M059J (cell line): ENCODE measurements around the gene DNAH9. TPM values are rescaled to one million over a fixed set of nuclear protein-coding genes. Genes with fewer than 3 reads are reported as not detected.

Experiments
- DNase-seq: peaks from one replicate; pipeline ENCODE4 v3.0.0-alpha.2; 2012; ENCODE audit warnings: low read depth
- total RNA-seq: library from RNA; depleted of rRNA; stranded (reverse); fragments of >200 nt; shearing (Covaris generic); gene quantifications from 2 replicates; pipeline ENCODE4 v1.2.3, GENCODE V29; 2014

Gene DNAH9
- total RNA-seq, 1 experiment from 2014 or later: not detected

DNA sequence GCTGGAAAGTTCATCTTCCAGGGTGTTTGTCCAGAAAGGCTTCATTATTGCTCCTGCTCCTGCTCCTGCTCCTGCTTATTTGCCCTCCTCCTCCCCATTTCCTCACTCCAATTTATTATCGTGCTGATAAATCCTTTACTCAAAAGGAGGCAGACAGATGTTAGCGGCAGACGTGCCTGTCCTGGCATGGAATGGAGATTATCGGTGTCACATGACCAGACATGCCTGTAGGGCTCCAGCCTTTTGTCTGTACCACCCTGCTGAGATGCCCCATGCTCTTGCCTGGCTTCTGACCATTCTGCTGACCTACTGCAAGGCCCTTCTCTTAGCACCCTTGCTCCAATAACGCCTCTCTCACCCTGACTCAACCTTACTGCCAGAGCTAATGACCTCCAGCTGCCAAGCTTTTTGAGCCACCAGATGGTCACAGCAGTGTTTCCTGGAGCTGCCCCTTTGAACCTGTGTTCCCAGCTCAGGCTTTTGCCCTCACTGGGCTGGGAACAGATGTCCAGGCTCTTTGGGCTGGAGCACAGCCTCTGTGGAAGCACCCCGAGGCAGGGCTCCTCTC lies 12.8 kb downstream of the DNAH9 start:
- no peak for DNase-seq

DNA sequence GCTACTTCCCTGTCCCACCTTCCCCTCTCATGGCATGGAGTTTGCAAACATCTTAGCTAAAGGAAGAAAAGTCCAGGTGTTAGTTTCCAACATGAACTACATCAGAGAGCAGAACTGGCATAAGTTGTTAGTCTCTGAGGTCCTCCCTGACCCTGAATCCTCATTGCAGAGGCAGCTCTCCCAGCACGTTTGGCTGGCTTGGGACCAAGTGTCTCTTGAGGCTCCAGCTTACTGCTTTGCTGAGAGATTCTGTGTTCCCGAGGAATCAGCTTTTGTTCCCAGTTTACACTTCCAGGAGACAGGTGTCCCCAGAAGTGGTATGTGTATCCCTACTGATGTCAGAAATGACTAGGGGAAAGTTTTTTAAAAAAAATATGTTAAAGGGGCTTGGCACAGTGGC lies 14.7 kb downstream of the DNAH9 start:
- DNase-seq: no peak

DNA sequence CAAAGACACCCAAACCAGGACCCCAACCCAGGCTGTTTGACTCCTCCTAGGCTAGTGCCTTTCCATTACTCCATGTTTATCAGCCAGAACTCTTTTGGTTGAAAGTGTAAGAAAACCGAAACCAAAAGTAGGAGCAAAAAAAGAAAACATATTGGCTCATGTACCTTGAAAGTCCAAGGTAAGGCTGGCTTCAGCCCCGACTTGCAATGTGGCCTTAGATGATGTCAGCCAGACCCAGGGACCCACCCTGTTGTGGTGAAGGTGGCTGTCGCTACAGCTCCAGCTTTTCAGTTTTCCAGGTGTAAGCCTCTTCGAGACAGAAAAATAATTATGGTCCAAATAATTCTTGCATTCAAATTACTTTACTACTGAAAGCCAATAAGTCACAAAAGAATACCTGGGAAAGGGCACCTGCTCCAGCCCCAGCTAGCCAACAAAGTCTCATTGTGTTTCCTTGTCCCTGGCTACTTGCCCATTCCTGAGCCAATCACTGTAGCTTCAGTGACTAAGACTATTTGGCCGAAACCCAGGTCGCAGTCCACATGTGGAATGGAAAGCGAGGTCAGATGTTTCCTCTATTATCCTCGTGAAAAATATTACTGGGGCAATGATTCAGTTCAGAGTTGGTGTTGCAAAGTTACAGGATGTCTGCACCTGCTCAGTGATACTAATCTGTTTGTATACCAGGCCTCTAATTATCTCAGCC lies 20.7 kb downstream of the DNAH9 start:
- DNase-seq: peak; percentile 39

DNA sequence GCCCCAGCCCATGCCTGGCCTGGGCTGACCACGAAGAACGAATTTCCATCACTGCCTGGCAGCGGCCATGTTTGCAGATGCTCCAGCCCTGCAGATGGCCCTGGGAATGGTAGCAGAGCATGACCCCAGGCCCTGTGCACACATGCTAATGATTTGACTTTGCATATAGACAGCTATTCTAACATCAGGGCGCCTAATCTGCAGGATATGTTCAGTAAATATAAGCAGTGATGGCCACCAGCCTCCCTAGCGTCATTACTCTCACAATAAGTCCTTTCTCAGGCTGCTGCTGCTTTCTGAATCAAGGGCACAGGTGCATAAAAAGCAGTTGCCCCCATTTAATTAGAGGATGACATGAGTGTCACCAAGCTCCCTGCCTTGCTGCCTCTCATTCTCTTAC lies 24.2 kb downstream of the DNAH9 start:
- DNase-seq: no peak

DNA sequence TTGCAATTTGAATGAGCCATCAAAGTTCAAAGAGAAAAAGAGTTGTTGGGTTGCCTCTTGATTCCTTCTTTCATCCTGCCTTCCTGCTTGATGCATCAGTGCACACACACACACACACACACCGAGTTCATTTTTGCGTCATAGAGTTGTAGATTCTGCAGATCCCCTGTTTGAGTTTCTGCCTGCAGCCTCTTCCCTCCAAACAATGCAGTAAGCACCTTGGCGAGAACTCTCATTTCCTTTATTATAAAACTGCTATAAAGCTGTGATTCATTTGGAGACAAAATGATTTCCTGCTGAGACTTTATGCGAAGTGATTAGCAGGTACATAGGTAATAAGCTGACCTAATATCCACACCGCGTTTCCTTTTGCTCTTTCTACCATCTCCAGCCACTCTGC lies 26.7 kb downstream of the DNAH9 start:
- no peak for DNase-seq

DNA sequence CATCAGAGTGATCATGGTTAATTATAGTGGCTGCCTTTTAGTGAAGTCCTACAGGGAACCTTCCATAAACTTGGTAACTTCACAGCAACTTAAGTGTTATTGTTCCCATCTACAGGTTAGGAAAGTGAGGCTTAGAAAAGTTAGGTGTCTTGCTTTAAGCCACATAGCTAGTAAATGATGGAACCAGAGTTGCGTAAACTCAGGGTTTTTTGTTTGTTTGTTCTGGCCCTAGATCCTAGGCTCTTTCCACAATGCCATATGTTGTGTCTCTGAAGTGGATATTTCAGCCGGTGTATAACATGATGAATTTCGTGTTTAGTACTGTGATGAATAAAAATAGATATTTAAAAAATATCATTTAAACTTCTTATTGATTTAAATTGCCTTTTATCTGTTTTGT lies 27.6 kb downstream of the DNAH9 start:
- DNase-seq: no peak

DNA sequence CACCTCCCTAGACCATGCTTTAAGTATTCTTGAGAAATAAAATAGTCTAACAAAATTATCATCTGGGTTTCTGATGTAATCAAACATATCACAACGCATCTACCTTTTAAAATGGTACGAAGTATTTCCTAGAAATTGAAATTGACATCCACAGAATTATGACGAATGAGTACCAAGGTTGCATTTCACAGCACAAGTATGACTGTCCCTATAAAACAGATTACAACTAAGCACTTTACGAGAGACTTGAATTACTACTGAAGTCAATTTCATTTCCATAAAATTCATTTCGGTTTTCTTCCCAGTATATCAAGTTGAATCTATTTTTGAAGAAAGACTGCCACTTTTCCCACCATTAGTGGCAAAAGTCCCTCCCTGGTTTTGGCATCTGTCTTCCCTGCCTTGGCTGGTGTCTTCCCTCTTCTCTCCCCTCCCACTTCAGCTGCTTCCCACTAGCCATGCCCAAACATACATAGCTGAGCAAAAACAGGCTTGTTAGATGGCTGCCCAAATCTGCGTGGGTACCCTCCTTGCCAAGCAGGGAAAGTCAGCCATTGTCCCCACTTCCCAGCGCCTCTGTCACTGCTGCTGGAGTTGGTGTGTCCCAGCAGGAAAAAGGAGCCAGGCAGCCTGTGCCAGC lies 29.2 kb downstream of the DNAH9 start:
- DNase-seq: no peak

DNA sequence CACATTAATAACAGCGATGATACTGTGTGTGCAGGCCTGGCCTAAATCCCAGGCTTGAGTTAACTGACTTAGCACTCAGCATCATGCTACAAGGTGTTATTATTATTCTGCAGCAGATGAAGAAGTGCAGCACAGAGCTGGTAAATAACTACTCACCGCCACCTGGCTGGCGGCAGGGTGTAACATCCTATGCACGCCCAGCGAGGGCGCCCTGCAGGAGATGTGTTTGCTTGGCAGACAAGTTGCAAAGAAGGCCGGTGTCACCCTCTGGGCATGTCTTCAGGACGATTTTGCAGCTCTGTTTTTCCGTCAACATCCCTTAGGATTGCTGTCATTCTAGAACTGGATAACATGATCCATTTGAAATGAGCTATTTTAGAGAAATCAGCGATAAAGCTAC lies 30.1 kb downstream of the DNAH9 start:
- no peak for DNase-seq

DNA sequence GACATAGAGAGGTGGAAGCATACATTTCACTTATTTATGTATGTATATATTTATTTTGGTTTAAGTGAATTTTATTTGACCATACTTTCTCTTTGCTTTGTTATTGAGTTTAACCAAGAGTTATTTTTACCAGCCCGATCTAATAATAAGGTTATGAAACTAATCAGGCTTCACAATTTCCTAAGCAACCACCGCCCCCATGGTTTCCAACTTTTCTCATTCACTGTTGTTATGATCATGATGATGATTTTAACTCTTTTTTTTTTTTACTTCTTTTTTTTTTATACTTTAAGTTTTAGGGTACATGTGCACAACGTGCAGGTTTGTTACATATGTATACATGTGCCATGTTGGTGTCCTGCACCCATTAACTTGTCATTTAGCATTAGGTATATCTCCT lies 30.6 kb downstream of the DNAH9 start:
- no peak for DNase-seq

DNA sequence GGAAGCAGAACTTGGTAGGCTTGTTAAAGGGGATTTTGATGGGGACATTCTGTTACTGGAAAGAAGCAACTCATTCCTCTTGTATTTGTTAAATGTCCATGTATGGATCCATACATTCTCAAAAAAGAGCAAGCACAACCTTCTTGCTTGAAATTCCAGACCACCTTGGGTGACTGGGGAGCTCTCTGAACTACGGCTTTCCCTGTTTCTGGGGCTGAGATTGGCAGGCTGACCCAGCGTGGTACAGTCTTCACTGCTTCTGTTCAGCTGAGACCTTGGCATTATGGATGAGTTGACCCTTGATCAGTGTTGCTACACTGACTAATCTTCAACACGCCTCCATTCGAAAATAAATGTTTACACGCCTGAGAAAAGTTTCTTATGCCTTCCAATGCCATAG lies 38.5 kb downstream of the DNAH9 start:
- DNase-seq: no peak

DNA sequence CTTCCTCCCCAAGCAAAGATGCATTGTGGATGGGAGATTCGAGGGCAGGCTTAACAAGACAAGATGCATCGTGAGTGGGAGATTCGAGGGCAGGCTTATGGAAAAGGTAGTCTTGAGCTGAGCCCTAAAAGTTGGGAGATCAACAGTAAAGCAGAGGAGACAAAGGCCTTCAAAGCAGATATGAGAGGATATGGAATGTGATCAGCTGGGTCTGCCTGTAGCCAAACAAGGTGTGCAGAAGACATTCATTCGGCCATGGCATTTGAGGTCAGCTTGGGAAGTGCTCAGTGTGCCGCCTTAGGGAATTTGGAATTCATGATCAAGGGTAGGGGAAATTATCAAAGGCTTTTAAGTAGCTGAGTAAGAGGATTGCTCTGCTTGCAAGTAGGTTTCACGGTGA lies 39.5 kb downstream of the DNAH9 start:
- DNase-seq: no peak

DNA sequence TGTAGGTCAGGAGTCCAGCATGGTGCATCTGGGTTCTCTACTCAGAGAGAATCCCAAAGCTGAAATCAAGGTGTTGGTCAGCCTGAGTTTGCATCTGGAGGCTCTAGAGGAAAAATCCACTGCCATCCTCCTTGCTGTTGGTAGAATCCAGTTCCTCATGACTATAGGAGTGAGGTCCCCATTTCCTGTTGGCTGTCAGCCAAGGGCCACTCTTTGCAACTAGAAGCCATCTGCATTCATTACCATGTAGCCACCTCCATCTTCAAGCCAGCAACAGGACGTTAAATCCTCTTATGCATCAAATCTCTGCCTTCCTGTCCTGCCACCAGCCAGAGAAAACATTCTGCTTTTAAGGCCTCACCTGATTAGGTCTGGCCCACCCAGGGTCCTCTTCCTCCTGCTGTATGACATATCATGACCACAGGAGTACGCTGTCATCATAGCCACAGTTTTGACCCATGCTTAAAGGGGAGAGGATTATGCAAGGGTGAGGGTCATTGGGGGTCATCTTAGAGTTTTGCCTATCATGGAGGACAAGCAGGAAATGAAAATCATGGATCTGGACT lies 40.5 kb downstream of the DNAH9 start:
- DNase-seq: no peak

DNA sequence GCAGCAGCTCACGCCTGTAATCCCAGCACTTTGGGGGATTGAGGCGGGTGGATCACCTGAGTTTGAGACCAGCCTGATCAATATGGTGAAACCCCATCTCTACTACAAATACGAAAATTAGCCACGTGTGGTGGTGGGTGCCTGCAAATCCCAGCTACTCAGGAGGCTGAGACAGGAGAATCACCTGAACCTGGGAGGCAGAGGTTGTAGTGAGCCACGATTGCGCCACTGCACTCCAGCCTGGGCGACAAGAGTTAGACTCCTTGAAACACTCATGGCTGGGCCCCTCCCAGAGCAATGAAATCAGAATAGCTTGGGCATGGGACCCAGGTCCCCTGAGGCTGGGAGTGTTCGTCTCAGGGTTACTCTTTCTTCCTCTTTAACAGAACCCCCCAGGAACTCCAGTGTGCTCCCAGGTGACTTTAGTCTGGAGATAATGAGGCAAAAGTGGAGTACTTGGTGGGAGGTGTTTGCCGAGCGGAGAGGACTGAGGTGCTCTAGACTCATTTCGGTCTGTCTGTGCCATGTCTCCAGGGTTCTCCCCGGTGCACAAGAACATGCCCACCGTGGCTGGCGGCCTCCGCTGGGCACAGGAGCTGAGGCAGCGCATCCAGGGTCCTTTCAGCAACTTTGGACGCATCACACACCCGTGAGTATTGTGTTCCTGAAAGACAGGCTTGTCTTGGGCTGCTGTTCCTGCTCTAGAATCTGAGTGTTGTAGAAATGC lies 41.6 kb downstream of the DNAH9 start:
- no peak for DNase-seq

DNA sequence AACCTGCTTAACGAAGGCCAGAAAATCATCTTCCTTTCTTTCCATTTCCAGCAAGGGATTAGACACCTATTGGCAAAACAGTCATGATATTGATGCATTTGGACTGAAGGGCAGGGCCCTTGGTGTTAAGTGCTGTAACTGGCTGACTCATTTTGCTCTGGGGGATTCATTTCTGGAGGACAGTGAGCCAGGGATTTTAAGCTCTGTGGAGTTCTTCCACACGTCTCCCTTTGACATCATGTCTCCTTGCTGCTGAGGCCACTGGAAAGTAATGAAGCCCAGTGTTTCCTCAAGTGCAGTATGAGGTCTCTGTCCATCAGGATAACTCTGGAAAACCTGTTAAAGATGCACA lies 42.2 kb downstream of the DNAH9 start:
- DNase-seq: no peak

DNA sequence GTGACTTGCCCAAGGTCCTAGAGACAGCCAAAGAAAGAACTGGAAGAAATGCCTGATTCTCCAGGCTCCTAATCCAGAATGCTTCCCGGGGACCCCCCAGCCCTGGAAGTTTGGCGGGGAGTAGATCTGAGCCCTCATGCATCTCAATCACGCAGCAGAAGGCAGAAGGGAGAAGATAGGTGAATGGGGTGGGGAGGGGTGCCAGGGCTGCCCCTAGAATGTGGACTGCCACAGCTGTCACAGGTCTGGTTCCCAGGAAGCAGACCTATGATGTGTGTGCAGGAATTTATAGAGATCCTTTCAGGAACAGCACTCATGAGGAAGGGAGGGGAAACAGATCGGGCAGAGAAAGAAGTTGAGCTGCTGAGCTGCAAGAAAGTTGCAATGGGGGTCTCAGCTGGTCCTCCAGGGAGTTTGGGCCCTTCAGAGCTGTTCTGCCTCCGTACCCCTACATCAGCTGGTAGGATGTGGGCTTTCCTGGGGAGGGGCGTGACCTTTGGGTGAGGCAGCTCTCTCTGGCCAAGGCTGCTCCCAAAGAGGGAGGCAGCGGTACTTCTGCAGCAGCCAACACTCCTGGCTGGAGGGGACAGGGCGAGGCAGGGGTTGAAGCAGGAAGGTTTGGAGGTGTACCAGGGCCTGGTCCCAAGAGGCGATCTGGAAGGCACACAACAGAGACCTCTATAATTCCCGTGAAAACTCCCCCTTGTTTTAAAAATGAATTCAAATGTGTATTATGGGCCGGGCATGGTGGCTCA lies 43.4 kb downstream of the DNAH9 start:
- no peak for DNase-seq

DNA sequence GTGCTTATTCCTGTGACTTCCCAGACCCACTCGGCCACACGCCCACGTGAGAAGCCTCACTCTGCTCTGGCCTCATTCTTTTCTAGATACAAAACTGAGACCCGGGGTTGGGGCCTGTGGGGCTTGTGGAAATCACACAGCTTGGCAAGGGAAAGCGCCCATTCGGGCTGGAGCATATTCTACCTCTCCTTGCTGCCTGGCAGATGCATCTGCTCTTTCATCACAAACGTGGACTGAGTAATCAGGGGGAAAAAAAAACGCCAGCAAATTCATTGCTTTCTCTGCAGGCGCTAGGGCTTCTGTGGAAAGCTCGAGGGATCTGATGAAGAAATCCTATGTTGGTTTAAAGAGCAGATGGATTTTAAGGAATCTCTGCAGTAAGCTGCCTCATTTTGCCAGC lies 44.4 kb downstream of the DNAH9 start:
- DNase-seq: no peak

DNA sequence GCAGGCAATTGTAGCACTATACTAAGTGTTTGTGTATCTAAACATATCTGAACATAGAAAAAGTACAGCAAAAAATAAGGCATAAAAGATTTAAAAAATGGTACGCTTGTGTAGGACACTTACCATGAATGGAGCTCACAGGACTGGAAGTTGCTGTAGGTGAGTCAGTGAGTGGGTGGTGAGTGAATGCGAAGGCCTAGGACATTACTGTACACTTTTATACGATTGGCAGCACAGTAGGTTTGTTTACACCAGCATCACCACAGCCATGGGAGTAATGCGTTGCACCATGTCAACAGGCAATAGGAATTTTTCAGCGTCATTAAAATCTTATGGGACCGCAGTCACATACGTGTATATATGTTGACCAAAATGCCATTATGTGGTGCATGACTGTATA lies 45.6 kb downstream of the DNAH9 start:
- peak; percentile 5 for DNase-seq

DNA sequence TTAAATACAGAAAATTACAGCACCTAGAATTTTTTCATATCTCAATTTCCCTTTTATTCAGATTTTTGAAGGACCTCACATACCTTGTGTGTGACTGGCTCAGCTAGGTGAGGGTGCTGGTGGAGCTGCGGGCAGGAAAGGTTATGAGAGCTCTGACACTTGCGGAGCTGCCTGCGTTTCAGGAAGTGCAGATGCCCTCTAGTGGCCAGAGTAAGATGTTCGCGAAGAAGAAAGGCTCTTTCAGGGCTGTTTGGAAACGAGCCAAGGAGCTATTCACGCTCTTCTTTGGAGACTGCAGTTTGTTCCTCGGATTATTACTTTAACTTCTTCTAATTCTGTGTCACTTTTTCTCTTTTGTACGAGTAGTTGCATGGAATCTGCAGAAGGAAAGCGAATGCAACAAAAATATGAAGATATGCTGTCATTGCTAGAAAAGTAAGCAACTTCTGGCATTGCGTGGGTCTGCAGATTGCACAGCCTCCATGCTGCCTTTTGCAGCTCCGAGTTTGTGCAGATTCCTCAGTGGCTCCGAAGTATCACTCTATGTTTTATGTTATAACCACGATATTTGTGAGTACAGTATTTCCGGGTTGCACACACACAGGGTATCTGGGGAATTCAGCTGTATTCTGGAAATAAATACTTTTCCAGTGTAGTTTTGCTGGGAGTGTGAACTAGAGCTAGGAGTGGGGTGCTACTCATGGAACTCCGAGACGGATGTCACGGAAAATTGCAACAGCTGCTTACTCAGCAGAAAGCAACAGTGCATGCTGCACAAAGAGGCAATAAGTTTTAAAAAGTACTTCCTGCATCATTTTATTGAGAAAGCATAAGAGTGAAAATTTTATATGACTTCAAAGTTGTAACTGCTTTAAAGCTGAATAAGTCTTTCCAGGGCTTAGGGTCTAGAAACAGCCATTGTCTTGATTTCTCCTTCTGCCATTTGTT lies 46.3 kb downstream of the DNAH9 start:
- peak; percentile 56 for DNase-seq

DNA sequence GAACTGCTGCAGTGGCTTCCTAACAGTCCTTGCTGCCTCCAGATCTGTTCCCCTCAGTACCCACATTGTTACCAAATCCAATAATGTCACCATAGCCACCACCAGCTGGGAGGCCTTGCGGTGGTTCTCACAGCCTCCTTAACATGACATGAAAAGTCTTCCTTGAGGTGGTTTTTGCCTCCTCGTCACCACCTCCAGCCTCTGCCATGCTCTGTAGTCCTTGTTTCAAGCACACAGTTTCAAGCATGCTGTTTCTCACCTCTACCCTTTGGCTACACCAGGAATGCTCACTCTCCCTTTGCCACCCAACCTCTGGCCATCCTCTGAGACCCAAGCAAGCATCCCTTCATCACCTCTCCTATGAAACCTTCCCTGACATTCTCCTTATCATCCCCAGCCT lies 47.2 kb downstream of the DNAH9 start:
- no peak for DNase-seq

DNA sequence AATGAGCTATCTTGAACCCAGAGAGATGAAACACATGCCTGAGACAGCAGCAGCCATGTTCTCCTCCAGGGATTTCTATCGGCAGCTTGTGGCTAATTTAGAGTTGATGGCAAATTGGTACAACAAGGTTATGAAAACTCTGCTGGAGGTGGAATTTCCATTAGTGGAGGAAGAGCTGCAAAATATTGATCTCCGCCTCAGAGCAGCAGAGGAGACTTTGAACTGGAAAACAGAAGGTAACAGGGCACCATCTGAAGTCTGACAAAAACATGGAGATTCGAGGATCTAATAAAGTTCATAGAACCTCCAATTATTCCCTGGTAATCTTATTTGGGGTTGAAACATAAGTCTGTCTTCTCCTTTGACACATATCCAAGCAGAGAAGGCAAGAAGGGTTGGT lies 52.8 kb downstream of the DNAH9 start:
- DNase-seq: no peak

DNA sequence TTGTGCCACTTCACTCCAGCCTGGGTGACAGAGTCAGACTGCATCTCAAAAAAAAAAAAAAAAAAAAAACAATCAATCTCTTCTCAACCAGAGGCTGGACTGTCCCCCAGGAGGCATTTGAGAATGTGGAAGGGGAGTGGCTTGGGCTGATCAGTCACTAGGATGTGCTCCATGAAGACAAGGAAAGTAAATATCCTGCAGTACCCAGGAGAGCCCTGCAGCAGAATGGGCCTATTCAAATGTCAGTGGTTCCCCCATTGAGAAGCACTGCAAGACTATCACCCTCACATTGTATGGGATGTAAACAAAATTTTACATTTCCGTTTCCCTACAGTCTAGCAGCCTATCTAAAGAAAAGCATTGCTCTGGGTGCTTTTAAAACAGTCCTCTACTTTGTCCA lies 70.3 kb downstream of the DNAH9 start:
- no peak for DNase-seq
